SW480 (cell line): ENCODE measurements around the gene IVL.

ENCODE experiments used
- DNase-seq: peaks from one replicate; pipeline ENCODE4 v3.0.0-alpha.2; 2016; ENCODE audit warnings: low spot score

IVL gene

GRCh38 chr1:152946651-152947256, 38.4 kb downstream of the IVL start, which contains the start of gene SPRR5:
SPRR5 (plus strand) TSS chr1:152947206; CDS start chr1:152948555, 1,349 bp downstream.
- no peak for DNase-seq

DNA sequence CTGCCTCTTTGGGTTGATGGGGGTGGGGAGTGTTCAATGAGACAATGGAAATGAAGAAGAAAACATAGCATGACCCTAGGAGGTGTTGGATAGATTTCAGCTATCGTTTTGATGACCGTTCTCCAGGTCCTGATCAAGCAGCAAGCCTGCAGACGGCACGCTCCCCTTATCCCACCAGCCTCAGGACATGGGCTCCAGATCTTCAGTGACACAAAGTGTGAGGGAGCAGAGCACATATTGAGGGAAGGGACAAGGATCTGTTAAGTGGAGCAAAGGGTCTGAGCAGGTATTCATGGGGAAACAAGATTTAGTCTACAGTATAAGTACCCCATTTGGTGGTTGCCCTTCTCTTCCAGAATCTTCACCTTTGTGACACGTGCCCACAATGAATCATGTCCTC, 43.4 kb downstream of the IVL start:
- DNase-seq, result no peak

- peak; percentile 11 for DNase-seq
These were observed 45.4 kb downstream of the IVL start for GRCh38 chr1:152953761-152954160.

DNA sequence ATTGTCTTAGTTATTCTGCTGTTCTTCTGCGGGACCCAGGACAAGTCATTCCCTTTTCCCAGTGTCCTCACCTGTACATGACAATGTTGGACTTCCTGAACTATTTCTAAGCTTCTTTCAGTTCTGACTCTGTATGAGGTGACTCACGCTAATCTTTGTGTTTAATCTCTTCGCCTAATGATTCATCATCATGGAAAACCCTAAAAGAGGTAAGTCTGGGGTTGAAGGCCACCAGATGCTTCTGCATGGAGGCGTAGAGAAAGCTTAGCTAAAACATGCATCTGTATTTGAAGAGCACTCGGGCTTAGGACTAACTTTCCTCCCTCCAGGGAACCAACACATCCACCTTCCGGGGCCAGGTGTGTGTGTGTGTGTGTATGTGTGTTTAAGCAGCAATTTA, 46.1 kb downstream of the IVL start:
- DNase-seq, result peak; percentile 50

GRCh38 chr1:152957561-152957960, 49.2 kb downstream of the IVL start:
- no peak for DNase-seq

GRCh38 chr1:152959273-152959672, 50.9 kb downstream of the IVL start:
- DNase-seq, result no peak

DNA sequence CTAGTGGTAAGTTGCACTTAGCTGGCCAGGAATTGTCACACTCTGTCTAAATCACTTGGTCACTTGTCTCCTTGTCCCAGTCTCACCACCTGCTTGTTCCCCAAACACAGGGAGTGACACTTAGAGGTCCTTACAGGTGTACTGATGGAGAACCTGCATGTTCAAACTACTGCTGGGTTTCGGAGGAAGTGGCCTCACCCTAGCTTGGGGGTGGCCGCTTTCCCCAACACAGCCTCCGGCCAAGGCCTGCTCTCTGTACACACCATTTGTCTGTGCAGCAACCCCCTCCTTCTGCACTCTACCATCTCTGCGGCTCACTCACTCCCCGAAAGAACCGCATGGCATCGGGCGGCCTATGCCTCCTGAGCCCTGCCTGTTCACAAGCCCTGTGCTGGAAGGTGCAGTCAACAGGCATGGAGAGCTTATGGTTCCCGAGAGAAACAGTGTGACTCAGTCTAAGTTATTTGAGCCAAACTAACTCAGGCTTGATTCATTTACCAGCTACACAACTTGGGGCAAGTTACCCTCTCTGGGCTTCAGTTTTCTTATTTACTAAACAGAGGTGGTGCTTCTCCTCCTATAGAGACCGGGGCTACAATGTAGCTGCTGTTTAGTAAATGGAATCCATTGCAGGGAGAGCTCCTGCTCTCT, 51.6 kb downstream of the IVL start:
- DNase-seq, result no peak

GRCh38 chr1:152960452-152961044, 52.2 kb downstream of the IVL start:
- no peak for DNase-seq
